Muscle of arm (tissue), 12 donors: ENCODE data around the gene GCLM. TPM values are rescaled to one million over a fixed set of nuclear protein-coding genes. Genes with fewer than 3 reads are reported as not detected.

Experiments used
- DNase-seq: peaks from one replicate; pipeline ENCODE4 v3.0.0-alpha.2; 2013
- polyA plus RNA-seq, 12 donors: library from polyadenylated mRNA; unstranded; fragments of 120-200 nt; gene quantifications; one replicate each; pipeline ENCODE4 v1.2.1, GENCODE V29; 2013; ENCODE audit not compliant: insufficient read length in 12 of 12

Gene GCLM
- polyA plus RNA-seq, 12 donors: 5.6 to 86.3 (median 8.6) TPM

GRCh38 chr1:93848350-93848883 is 60.8 kb downstream of the GCLM start:
- DNase-seq: no peak

- DNase-seq: peak; percentile 75
Measured at GRCh38 chr1:93847811-93848288, 61.4 kb downstream of the GCLM start.

DNA sequence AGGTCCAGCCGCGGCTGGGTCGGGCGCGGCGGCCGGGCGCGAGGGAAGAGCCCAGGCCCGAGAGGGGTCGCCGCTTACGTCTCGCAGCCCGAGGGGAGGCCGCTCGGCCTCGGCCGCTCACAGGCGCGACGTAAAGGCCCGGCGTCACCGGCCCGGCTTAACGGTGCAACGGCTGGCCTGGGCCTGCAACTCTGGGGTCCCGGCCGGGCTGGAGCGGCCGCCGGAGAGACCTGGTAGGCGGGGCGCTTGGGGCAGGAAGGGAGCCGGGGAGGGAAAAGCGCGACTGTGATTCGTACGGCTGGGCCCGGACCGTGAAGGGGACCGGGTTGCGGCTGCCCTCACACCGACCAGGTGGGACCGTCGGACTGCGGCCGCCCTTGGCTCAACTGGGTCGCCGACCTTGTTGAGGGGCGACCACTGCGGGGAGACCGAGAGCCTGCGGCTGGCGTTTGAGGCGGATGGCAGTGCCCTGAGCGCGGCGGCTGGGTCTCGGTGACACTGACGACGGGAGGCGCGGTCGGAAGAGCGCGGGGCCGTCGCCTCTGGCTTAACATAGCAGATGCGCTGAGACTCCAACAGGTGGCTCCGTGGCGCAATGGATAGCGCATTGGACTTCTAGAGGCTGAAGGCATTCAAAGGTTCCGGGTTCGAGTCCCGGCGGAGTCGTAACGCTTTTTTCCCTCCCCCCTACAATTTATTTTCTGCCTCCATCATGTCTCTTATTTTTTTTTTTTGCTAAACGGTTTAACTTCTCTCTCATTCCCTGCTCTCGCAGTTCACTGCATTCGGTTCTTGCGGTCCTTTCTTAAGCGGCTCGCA is 62.0 kb downstream of the GCLM start:
- DNase-seq: peak; percentile 98

DNA sequence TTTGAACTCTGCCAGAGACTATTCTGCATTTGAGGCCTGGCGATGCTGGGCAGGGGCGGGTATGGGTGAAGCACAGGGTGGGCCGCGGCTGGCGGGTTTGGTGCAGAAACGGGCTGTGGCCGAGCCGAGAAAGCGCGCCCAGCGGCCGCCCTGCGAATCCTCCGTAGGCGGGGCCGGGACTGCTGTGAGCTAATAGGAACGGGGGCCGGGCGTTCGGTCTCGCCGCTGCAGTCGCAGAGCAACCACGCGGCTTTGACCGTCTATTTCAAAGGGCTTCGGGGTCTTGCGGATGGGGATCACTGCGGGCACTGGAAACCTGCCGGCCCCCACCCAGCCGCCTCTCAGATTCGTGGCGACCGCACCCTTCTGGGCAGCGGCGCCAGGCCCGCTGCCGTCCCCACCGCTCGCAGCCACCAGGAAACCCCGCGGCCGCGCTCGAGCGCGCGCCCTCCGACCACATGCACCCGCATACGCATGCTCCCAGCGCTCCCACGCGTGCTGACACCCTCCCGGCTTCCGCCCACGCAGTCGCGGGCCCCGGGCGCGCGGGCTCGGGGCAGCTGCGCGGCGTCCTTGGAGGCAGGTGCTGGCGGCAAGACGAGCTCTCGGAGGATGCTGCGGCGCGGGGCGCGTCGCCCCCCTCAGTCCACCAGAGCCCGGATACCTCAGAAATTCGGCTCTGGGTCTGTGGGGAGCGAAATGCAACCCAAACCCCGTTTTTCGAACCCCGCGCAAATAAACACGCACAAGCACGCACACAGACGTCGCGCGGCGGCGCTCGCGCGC is 62.8 kb downstream of the GCLM start:
- DNase-seq: peak; percentile 91

DNA sequence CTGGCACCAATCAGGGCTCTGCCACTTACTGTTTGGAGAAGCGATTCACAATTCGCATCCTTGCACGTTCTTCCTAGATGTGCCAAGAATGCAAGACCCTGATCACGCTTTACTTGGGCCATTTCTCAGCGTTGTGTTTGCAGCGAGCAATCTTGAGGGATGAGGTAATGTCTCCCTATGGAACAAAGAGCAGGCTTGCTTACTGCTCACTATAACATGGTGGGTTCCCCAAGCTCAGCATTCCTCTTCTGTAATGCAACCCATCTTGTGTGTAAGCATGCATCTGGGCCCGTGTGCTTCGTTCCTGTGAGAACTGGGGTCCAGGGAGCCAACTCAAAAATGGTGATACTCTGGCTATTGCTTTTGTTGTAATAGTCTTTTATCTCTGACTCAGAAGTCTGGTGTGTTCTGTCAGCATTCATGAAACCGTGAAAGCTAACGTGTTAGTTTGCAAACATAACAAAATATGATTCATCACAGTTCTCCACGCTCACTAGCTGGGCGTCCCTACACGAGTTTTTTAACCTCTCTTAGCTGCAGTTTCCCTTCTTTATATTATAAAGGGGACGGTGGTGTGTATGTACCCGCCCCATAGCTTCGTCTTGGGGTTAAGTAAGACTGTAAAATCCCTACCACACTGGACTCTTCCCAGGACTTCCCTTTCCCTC is 63.6 kb downstream of the GCLM start:
- DNase-seq: peak; percentile 55

GRCh38 chr1:93844262-93845045 is 64.8 kb downstream of the GCLM start:
- DNase-seq: peak; percentile 66

GRCh38 chr1:93842750-93843500 is 66.3 kb downstream of the GCLM start:
- no peak for DNase-seq

- DNase-seq: no peak
Measured at GRCh38 chr1:93841771-93842170, 67.5 kb downstream of the GCLM start.

DNA sequence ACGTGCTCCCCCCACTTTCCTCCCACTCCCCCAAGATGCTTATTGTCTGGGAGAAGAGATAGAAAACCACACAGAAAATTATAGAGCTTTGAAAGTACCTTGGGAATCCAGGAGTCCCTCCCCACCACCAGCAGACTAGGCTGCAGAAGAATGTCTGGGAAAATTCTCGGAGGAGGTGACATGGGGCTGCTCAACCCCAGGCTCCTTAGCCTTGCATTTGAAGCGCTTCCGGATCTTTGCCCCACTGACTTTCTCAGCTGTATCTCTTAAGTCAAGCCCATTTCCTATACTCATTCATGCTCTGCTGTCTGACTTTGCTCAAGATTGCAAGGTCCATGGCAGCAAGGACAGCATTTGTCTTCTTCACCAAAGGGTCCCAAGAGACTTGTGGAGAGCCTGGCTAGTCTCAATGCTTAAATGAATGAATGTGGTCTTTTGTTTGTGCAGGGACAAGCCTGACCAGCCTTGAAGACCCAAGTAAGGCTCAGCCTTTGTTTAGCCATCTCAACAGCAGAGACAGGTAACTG is 68.2 kb downstream of the GCLM start:
- DNase-seq: no peak

DNA sequence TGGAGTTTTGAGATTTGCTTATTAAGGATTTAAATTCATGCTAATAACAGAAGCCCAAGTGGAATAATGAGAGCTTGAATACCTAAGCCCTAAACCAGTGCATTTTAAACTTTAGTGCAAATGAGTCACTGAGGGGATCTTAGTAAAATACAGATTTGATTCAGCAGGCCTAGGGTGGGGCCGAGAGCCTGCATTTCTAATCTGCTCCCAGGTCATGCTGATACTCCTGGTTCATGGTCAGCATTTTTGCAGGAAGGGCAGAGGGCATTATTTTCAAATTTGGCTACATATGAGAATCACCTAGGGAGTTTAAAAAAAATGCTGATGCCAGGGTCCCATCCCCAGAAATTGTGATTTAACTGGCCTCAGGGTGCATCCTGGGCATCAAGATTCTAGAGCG is 69.5 kb downstream of the GCLM start:
- no peak for DNase-seq

- DNase-seq: no peak
Measured at GRCh38 chr1:93839307-93839706, 69.9 kb downstream of the GCLM start.

DNA sequence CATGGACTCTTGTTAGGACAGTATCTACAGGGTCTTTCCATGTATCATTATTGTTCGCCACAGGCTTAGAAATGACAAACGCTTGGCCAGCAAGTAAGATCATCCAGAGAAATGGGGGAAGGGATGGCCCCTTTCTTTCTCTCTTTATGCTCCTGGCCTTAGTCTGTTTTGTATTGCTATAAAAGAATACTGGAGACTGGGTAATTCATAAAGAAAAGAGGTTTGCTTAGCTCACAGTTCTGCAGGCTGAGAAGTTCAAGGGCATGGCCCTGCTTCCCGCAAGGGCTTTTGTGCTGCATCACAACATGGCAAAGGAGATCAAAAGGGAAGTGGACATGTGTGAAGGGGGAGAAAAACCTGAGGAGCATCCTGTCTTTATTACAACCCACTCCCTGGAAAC is 71.3 kb downstream of the GCLM start:
- no peak for DNase-seq

Other genes with a start within 250 kb of the GCLM start
- gene BCAR3, start 227.6 kb downstream of the GCLM start, polyA plus RNA-seq: 10 to 100 TPM in 11 of 12 donors, not detected in 1; 14.7 to 23.5 (median 17.7) TPM
- 10 to 100 TPM in 11 of 12 donors, not detected in 1; 41.9 to 75.0 (median 49.4) TPM for gene DNTTIP2, start 30.2 kb downstream of the GCLM start, polyA plus RNA-seq
- 1 to 10 TPM in 1 of 12 donors, under 1 TPM in 9, not detected in 2; 0.20 to 2.3 (median 0.70) TPM for gene ABCA4, start 211.7 kb upstream of the GCLM start, polyA plus RNA-seq